Common myeloid progenitor, CD34-positive (primary cell): Measurements from ENCODE around the gene GALNT2.

ENCODE experiments used
- CTCF ChIA-PET: fragments of 350-600 bp; sonication (Branson Sonifier 250); formaldehyde crosslinking; loops from one replicate; lab custom pipeline; 2021; ENCODE audit warnings: antibody characterized with exemption; lab: Charles Lee
- POLR2A ChIA-PET: fragments of 350-600 bp; sonication (Branson Sonifier 250); formaldehyde crosslinking; loops from one replicate; lab custom pipeline; 2021; ENCODE audit warnings: antibody characterized with exemption; lab: Charles Lee
- DNase-seq, 3 donors: peaks; one replicate each; pipeline versions ENCODE4 v3.0.0 to v3.0.0-alpha.2; 2013
- H3K27ac ChIP-seq, 2 experiments: 1 replicate in 1 of 2; 2 replicates in 1 of 2; pipeline ENCODE4 v1.7.0; 2013; ENCODE audit warnings: inconsistent platforms in 2 of 2, low read length in 2 of 2, mild to moderate bottlenecking in 2 of 2, low read depth in 1 of 2, moderate library complexity in 1 of 2; ENCODE audit not compliant: severe bottlenecking in 2 of 2, insufficient read depth in 1 of 2, poor library complexity in 1 of 2
- H3K27me3 ChIP-seq, 5 experiments: replicated peaks in 2 of 5; 1 replicate in 3 of 5; 2 replicates in 2 of 5; pipeline versions ENCODE4 v1.6.1 to v1.7.0; 2013; ENCODE audit warnings: low read length in 4 of 5, mild to moderate bottlenecking in 2 of 5, moderate library complexity in 2 of 5, inconsistent platforms in 1 of 5; ENCODE audit not compliant: insufficient read depth in 5 of 5, control insufficient read depth in 4 of 5
- H3K36me3 ChIP-seq, 4 experiments: 1 replicate in 2 of 4; 2 replicates in 2 of 4; pipeline versions ENCODE4 v1.6.1 to v1.7.0; 2013; ENCODE audit warnings: low read length in 3 of 4, control low read depth in 1 of 4, mild to moderate bottlenecking in 1 of 4; ENCODE audit not compliant: control insufficient read depth in 4 of 4, insufficient read depth in 4 of 4
- H3K4me1 ChIP-seq, 4 experiments: 1 replicate in 3 of 4; 2 replicates in 1 of 4; pipeline versions ENCODE4 v1.6.1 to v1.7.1; 2013; ENCODE audit warnings: low read length in 3 of 4, mild to moderate bottlenecking in 3 of 4, control low read depth in 1 of 4, inconsistent platforms in 1 of 4, moderate library complexity in 1 of 4; ENCODE audit not compliant: control insufficient read depth in 4 of 4, insufficient read depth in 4 of 4; ENCODE audit errors: control extremely low read depth in 1 of 4
- H3K4me3 ChIP-seq, 7 experiments: 1 replicate in 4 of 7; 2 replicates in 3 of 7; pipeline versions ENCODE4 v1.5.1 to v1.7.0; 2013; ENCODE audit warnings: mild to moderate bottlenecking in 7 of 7, low read length in 6 of 7, moderate library complexity in 6 of 7, inconsistent platforms in 2 of 7, low read depth in 2 of 7, control low read depth in 1 of 7; ENCODE audit not compliant: insufficient read depth in 4 of 7, control insufficient read depth in 1 of 7; ENCODE audit errors: extremely low read depth in 1 of 7
- H3K9me3 ChIP-seq, 5 experiments: 1 replicate in 4 of 5; 2 replicates in 1 of 5; pipeline versions ENCODE4 v1.6.1 to v1.7.1; 2013; ENCODE audit warnings: low read length in 4 of 5, mild to moderate bottlenecking in 2 of 5, inconsistent platforms in 1 of 5, low read depth in 1 of 5, moderate library complexity in 1 of 5; ENCODE audit not compliant: control insufficient read depth in 4 of 5, insufficient read depth in 2 of 5; ENCODE audit errors: control extremely low read depth in 1 of 5
- WGBS: methylation state at CpG from one replicate; pipeline ENCODE4 v1.1.5; 2013; ENCODE audit not compliant: insufficient coverage; 5-methylcytosine and 5-hydroxymethylcytosine counted together

Gene GALNT2

GRCh38 chr1:230322967-230323547 is 256.0 kb downstream of the GALNT2 start:
- Histone ChIP-seq H3K9me3 (no peaks in the 10 kb centered on the region), H3K27me3 (peaks cover 0 to 4% (median 0%) of the 10 kb centered on the region in 5 experiments), H3K36me3 (no peaks in the 10 kb centered on the region), H3K27ac (no peak overlapping the region), H3K4me3 (no peak overlapping the region), H3K4me1 (peaks cover 0 to 1% (median 0%) of the 10 kb centered on the region in 4 experiments)
- POLR2A ChIA-PET, result no interaction called here
- WGBS, result 95% methylated on average over 23 of the region's 23 CpGs
- no peak for DNase-seq
- CTCF ChIA-PET, result no interaction called here

GRCh38 chr1:230323686-230324085 is 256.6 kb downstream of the GALNT2 start:
- no peaks in the 10 kb centered on the region for H3K4me1 ChIP-seq
- H3K27me3 ChIP-seq, result peaks cover 0 to 2% (median 0%) of the 10 kb centered on the region in 5 experiments
- ChIA-PET POLR2A (no interaction called here), CTCF (no interaction called here)
- no peak overlapping the region for H3K27ac ChIP-seq
- H3K9me3 ChIP-seq, result no peaks in the 10 kb centered on the region
- H3K4me3 ChIP-seq, result no peak overlapping the region
- DNase-seq, result no peak
- 100% methylated on average over 4 of the region's 9 CpGs for WGBS
- no peaks in the 10 kb centered on the region for H3K36me3 ChIP-seq

GRCh38 chr1:230326971-230327891 is 260.2 kb downstream of the GALNT2 start:
- DNase-seq, result no peak
- ChIA-PET CTCF (interaction anchor here (1.0 kb wide), 1 partner anchor 679 kb away, joined by 3 read pairs; no protein-coding TSS in a partner anchor), POLR2A (no interaction called here)
- H3K9me3 ChIP-seq, result no peaks in the 10 kb centered on the region
- no peaks in the 10 kb centered on the region for H3K36me3 ChIP-seq
- no peaks in the 10 kb centered on the region for H3K4me1 ChIP-seq
- 91% methylated on average over 30 of the region's 31 CpGs for WGBS
- no peak overlapping the region for H3K27ac ChIP-seq
- H3K4me3 ChIP-seq, result no peak overlapping the region
- peaks cover 0 to 2% (median 0%) of the 10 kb centered on the region in 5 experiments for H3K27me3 ChIP-seq

GRCh38 chr1:230327892-230328284 is 260.9 kb downstream of the GALNT2 start:
- peaks cover 0 to 2% (median 0%) of the 10 kb centered on the region in 5 experiments for H3K27me3 ChIP-seq
- no peak for DNase-seq
- no peaks in the 10 kb centered on the region for H3K4me1 ChIP-seq
- H3K27ac ChIP-seq, result no peak overlapping the region
- no peaks in the 10 kb centered on the region for H3K36me3 ChIP-seq
- WGBS, result 92% methylated on average over 9 of the region's 9 CpGs
- no peaks in the 10 kb centered on the region for H3K9me3 ChIP-seq
- CTCF ChIA-PET, result interaction anchor here (1.0 kb wide), 1 partner anchor 680 kb away, joined by 3 read pairs; no protein-coding TSS in a partner anchor
- POLR2A ChIA-PET, result interaction anchor here (0.6 kb wide), 1 partner anchor 1596 kb away, joined by 3 read pairs; no protein-coding TSS in a partner anchor
- no peak overlapping the region for H3K4me3 ChIP-seq

- H3K9me3 ChIP-seq, result no peaks in the 10 kb centered on the region
- no peaks in the 10 kb centered on the region for H3K36me3 ChIP-seq
- CTCF ChIA-PET, result interaction anchor here (1.0 kb wide), 1 partner anchor 681 kb away, joined by 3 read pairs; no protein-coding TSS in a partner anchor
- no peaks in the 10 kb centered on the region for H3K4me1 ChIP-seq
- no peak for DNase-seq
- H3K27ac ChIP-seq, result no peak overlapping the region
- POLR2A ChIA-PET, result interaction anchor here (0.6 kb wide), 2 partner anchors 15 to 1595 kb away, joined by 3 read pairs; no protein-coding TSS in a partner anchor
- 97% methylated on average over 7 of the region's 7 CpGs for WGBS
- H3K4me3 ChIP-seq, result no peak overlapping the region
- peaks cover 0 to 4% (median 0%) of the 10 kb centered on the region in 5 experiments for H3K27me3 ChIP-seq
These were observed 261.4 kb downstream of the GALNT2 start for GRCh38 chr1:230328342-230329015.

- no peaks in the 10 kb centered on the region for H3K9me3 ChIP-seq
- no peaks in the 10 kb centered on the region for H3K4me1 ChIP-seq
- no peak overlapping the region for H3K27ac ChIP-seq
- ChIA-PET CTCF (no interaction called here), POLR2A (no interaction called here)
- DNase-seq, result no peak
- H3K36me3 ChIP-seq, result no peaks in the 10 kb centered on the region
- no peak overlapping the region for H3K4me3 ChIP-seq
- 89% methylated on average over 5 of the region's 7 CpGs for WGBS
- H3K27me3 ChIP-seq, result peaks cover 0 to 2% (median 0%) of the 10 kb centered on the region in 5 experiments
These were observed 263.1 kb downstream of the GALNT2 start for GRCh38 chr1:230330157-230330556.
